H9 (cell line): ENCODE results near the gene DCDC1. TPM values are rescaled to one million over a fixed set of nuclear protein-coding genes. Genes with fewer than 3 reads are reported as not detected.

Experiments
- DNase-seq: peaks from one replicate; pipeline ENCODE4 v3.0.0-alpha.2; 2017
- H2AFZ ChIP-seq: one replicate; pipeline ENCODE4 v1.6.1; 2013; ENCODE audit warnings: mild to moderate bottlenecking, low read length, control low read depth, moderate library complexity
- H2AK5ac ChIP-seq: 2 replicates; pipeline ENCODE4 v1.6.1; 2013; ENCODE audit warnings: low read length, control low read depth, mixed read lengths; ENCODE audit not compliant: insufficient read length
- H2BK120ac ChIP-seq: one replicate; pipeline ENCODE4 v1.6.1; 2013; ENCODE audit warnings: low read depth, mild to moderate bottlenecking, low read length, control low read depth, inconsistent platforms; ENCODE audit not compliant: poor library complexity, severe bottlenecking
- H2BK12ac ChIP-seq: 2 replicates; pipeline ENCODE4 v1.6.1; 2013; ENCODE audit warnings: low read length, control low read depth, mixed read lengths, low read depth; ENCODE audit not compliant: insufficient read length
- H2BK15ac ChIP-seq: 2 replicates; pipeline ENCODE4 v1.6.1; 2013; ENCODE audit warnings: low read depth, low read length, control low read depth
- H2BK20ac ChIP-seq: one replicate; pipeline ENCODE4 v1.6.1; 2013; ENCODE audit warnings: low read depth, mild to moderate bottlenecking, low read length, control low read depth, inconsistent platforms; ENCODE audit not compliant: poor library complexity, severe bottlenecking
- H2BK5ac ChIP-seq: 2 replicates; pipeline ENCODE4 v1.6.1; 2013; ENCODE audit warnings: low read length, control low read depth, mixed read lengths; ENCODE audit not compliant: insufficient read length
- H3K14ac ChIP-seq: 2 replicates; pipeline ENCODE4 v1.6.1; 2013; ENCODE audit warnings: low read length, control low read depth; ENCODE audit not compliant: insufficient read depth
- H3K18ac ChIP-seq: 2 replicates; pipeline ENCODE4 v1.6.1; 2013; ENCODE audit warnings: low read depth, mild to moderate bottlenecking, mixed read lengths, low read length, control low read depth; ENCODE audit not compliant: insufficient read length
- H3K23ac ChIP-seq: 2 replicates; pipeline ENCODE4 v1.6.1; 2013; ENCODE audit warnings: low read length, control low read depth, mixed read lengths, low read depth; ENCODE audit not compliant: insufficient read length
- H3K23me2 ChIP-seq: 2 replicates; pipeline ENCODE4 v1.6.1; 2013; ENCODE audit warnings: low read depth, mild to moderate bottlenecking, mixed read lengths, low read length, control low read depth; ENCODE audit not compliant: insufficient read length, poor library complexity, severe bottlenecking
- H3K27ac ChIP-seq: 2 replicates; pipeline ENCODE4 v1.5.1; 2013; ENCODE audit warnings: low read length, control low read depth, mixed read lengths, low read depth; ENCODE audit not compliant: insufficient read length
- H3K27me3 ChIP-seq: 2 replicates; pipeline ENCODE4 v1.6.1; 2013; ENCODE audit warnings: low read length, control low read depth, inconsistent platforms; ENCODE audit not compliant: insufficient read depth
- H3K4ac ChIP-seq: 2 replicates; pipeline ENCODE4 v1.6.1; 2013; ENCODE audit warnings: low read depth, mild to moderate bottlenecking, control low read depth, inconsistent platforms, low read length, moderate library complexity
- H3K4me1 ChIP-seq: 2 replicates; pipeline ENCODE4 v1.6.1; 2013; ENCODE audit warnings: low read length, control low read depth, inconsistent platforms; ENCODE audit not compliant: insufficient read depth
- H3K4me2 ChIP-seq: 2 replicates; pipeline ENCODE4 v1.6.1; 2013; ENCODE audit warnings: low read length, control low read depth, mixed read lengths; ENCODE audit not compliant: insufficient read length, insufficient read depth
- H3K56ac ChIP-seq: 2 replicates; pipeline ENCODE4 v1.6.1; 2013; ENCODE audit warnings: low read depth, mild to moderate bottlenecking, mixed read lengths, low read length, control low read depth; ENCODE audit not compliant: insufficient read length
- H3K79me1 ChIP-seq: 2 replicates; pipeline ENCODE4 v1.6.1; 2013; ENCODE audit warnings: low read depth, mild to moderate bottlenecking, moderate library complexity, low read length, control low read depth, inconsistent platforms; ENCODE audit not compliant: insufficient read depth, poor library complexity, severe bottlenecking
- H3K79me2 ChIP-seq: 2 replicates; pipeline ENCODE4 v1.6.1; 2013; ENCODE audit warnings: low read length, control low read depth, inconsistent platforms; ENCODE audit not compliant: insufficient read depth
- H3K9ac ChIP-seq: 2 replicates; pipeline ENCODE4 v1.6.1; 2013; ENCODE audit warnings: low read length, control low read depth, mixed read lengths; ENCODE audit not compliant: insufficient read length; ENCODE audit errors: extremely low read depth
- H3K9me3 ChIP-seq: one replicate; pipeline ENCODE4 v1.6.1; 2013; ENCODE audit warnings: low read depth, low read length, inconsistent platforms; ENCODE audit not compliant: control insufficient read depth
- H3T11ph ChIP-seq: one replicate; pipeline ENCODE4 v1.6.1; 2013; ENCODE audit warnings: mild to moderate bottlenecking, low read length, control low read depth, inconsistent platforms
- H4K20me1 ChIP-seq: one replicate; pipeline ENCODE4 v1.6.1; 2013; ENCODE audit not compliant: control insufficient read depth, insufficient read length, insufficient read depth
- H4K5ac ChIP-seq: 2 replicates; pipeline ENCODE4 v1.6.1; 2013; ENCODE audit warnings: low read depth, mild to moderate bottlenecking, mixed read lengths, low read length, control low read depth; ENCODE audit not compliant: insufficient read length
- H4K8ac ChIP-seq: replicated peaks from 2 replicates; pipeline ENCODE4 v1.6.1; 2013; ENCODE audit warnings: low read length, control low read depth, mixed read lengths, low read depth; ENCODE audit not compliant: insufficient read length
- H4K91ac ChIP-seq: 2 replicates; pipeline ENCODE4 v1.6.1; 2013; ENCODE audit warnings: low read depth, mild to moderate bottlenecking, moderate library complexity, mixed read lengths, low read length, control low read depth; ENCODE audit not compliant: insufficient read length
- H3K27ac Mint-ChIP-seq, 3 experiments: 2 replicates in 2 of 3; 3 replicates in 1 of 3; pipeline ENCODE4 v1.8.0; 2020 to 2021; ENCODE audit warnings: mixed read lengths in 3 of 3, mild to moderate bottlenecking in 1 of 3, moderate library complexity in 1 of 3
- H3K27me3 Mint-ChIP-seq: 2 replicates; pipeline ENCODE4 v1.8.0; 2021; ENCODE audit warnings: low read depth, mild to moderate bottlenecking, moderate library complexity, mixed read lengths
- H3K36me3 Mint-ChIP-seq, 3 experiments: 2 replicates in 2 of 3; 3 replicates in 1 of 3; pipeline ENCODE4 v1.8.0; 2020 to 2021; ENCODE audit warnings: low read depth in 3 of 3, mixed read lengths in 3 of 3; ENCODE audit not compliant: insufficient read depth in 1 of 3
- H3K4me1 Mint-ChIP-seq, 2 experiments: 2 replicates each; pipeline ENCODE4 v1.8.0; 2020; ENCODE audit warnings: mixed read lengths in 2 of 2
- H3K4me3 Mint-ChIP-seq, 2 experiments: 2 replicates in 1 of 2; 3 replicates in 1 of 2; pipeline ENCODE4 v1.8.0; 2020 to 2021; ENCODE audit warnings: mild to moderate bottlenecking in 2 of 2, mixed read lengths in 2 of 2, moderate library complexity in 1 of 2
- H3K9me3 Mint-ChIP-seq, 2 experiments: 2 replicates in 1 of 2; 3 replicates in 1 of 2; pipeline ENCODE4 v1.8.0; 2020; ENCODE audit warnings: mild to moderate bottlenecking in 2 of 2, mixed read lengths in 2 of 2, moderate library complexity in 1 of 2
- WGBS: extraction: QIAGEN DNeasy Blood & Tissue Kit; methylation state at CpG from one replicate; pipeline ENCODE4 v1.1.7; 2013; ENCODE audit warnings: missing lambda C conversion rate, low lambda C conversion rate, mixed read lengths; ENCODE audit not compliant: insufficient read length; ENCODE audit errors: extremely low coverage; 5-methylcytosine and 5-hydroxymethylcytosine counted together
- total RNA-seq: library from RNA; stranded (reverse); gene quantifications from 2 replicates; pipeline ENCODE4 v1.2.1, GENCODE V29; 2021
- TF ChIP-seq, protein P1 (sequence below): fragments of 200-600 bp; sonication (generic); conservative IDR thresholded peaks from 3 replicates; pipeline ENCODE4 v1.8.0; 2021; ENCODE audit warnings: antibody characterized with exemption, mild to moderate bottlenecking

DCDC1 gene
- total RNA-seq, 1 experiment from 2014 or later = 0.09 TPM

DNA sequence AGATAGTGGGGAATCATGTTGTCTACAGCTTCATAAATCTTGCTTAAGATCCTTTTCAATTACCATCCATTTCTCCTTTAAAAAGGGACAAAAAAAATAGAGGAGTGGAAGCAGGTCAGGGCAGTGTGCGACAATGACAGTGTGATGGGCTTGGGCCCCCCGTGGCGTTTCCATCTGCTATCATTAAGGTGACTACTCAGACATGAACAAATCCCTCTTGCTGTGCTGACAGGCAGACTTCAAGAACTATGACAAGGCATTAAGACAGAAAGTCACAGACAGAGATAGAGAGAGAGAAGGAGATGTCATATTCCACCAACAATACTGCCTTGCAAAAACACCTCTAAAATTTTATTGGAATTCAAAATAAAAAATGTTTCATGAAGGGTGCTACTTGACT is 263.2 kb downstream of the DCDC1 start:
- Histone ChIP-seq H4K5ac (no peak overlapping the region), H2BK20ac (no peak overlapping the region), H2BK120ac (no peak overlapping the region), H4K91ac (no peak overlapping the region), H3K9ac (no peak overlapping the region), H3K27ac (no peak overlapping the region), H3K27me3 (no peaks in the 10 kb centered on the region), H3K18ac (no peak overlapping the region), H3K14ac (no peak overlapping the region), H3K9me3 (no peaks in the 10 kb centered on the region), H4K8ac (no peak overlapping the region), H2BK5ac (no peak overlapping the region), H2BK12ac (no peak overlapping the region), H3K4me1 (no peaks in the 10 kb centered on the region), H3T11ph (no peak overlapping the region), H3K4me2 (no peak overlapping the region), H2AK5ac (no peak overlapping the region), H3K4ac (no peak overlapping the region), H3K23me2 (no peaks in the 10 kb centered on the region), H2AFZ (no peak overlapping the region), H4K20me1 (no peaks in the 10 kb centered on the region), H2BK15ac (no peak overlapping the region), H3K79me1 (no peaks in the 10 kb centered on the region), H3K79me2 (no peaks in the 10 kb centered on the region), H3K23ac (no peak overlapping the region), H3K56ac (no peak overlapping the region)
- Mint-ChIP-seq H3K9me3 (no peaks in the 10 kb centered on the region), H3K4me1 (peaks cover 8 to 26% of the 10 kb centered on the region in 2 experiments), H3K27ac (no peak overlapping the region), H3K27me3 (no peaks in the 10 kb centered on the region), H3K36me3 (no peaks in the 10 kb centered on the region), H3K4me3 (no peak overlapping the region)
- TF ChIP-seq, protein P1, sequence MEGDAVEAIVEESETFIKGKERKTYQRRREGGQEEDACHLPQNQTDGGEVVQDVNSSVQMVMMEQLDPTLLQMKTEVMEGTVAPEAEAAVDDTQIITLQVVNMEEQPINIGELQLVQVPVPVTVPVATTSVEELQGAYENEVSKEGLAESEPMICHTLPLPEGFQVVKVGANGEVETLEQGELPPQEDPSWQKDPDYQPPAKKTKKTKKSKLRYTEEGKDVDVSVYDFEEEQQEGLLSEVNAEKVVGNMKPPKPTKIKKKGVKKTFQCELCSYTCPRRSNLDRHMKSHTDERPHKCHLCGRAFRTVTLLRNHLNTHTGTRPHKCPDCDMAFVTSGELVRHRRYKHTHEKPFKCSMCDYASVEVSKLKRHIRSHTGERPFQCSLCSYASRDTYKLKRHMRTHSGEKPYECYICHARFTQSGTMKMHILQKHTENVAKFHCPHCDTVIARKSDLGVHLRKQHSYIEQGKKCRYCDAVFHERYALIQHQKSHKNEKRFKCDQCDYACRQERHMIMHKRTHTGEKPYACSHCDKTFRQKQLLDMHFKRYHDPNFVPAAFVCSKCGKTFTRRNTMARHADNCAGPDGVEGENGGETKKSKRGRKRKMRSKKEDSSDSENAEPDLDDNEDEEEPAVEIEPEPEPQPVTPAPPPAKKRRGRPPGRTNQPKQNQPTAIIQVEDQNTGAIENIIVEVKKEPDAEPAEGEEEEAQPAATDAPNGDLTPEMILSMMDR = no peak
- no CpG with 5 or more reads among the region's 3 CpGs for WGBS
- no peak for DNase-seq
